C4-2B (cell line): ENCODE results near the gene LHFPL6.

Source experiments
- CTCF ChIP-seq: fragments of 450-650 bp; conservative IDR thresholded peaks from 2 replicates; pipeline ENCODE4 v1.5.1; 2017; ENCODE audit warnings: mild to moderate bottlenecking
- ZFX ChIP-seq: fragments of 450-650 bp; IDR thresholded peaks from 2 replicates; pipeline ENCODE4 v1.6.1; 2017

- TF ChIP-seq CTCF (no peak), ZFX (no peak)
Observed at GRCh38 chr13:39552246-39552645, 50.7 kb downstream of the LHFPL6 start.
